C4-2B (cell line): ENCODE results near the gene TMEM54.

Experiments
- H3K27ac ChIP-seq: fragments of 450-650 bp; 2 replicates; pipeline ENCODE4 v1.5.1; 2017
- CTCF ChIP-seq: fragments of 450-650 bp; conservative IDR thresholded peaks from 2 replicates; pipeline ENCODE4 v1.5.1; 2017; ENCODE audit warnings: mild to moderate bottlenecking
- ZFX ChIP-seq: fragments of 450-650 bp; IDR thresholded peaks from 2 replicates; pipeline ENCODE4 v1.6.1; 2017

Gene TMEM54

GRCh38 chr1:32888677-32889420 lies 12.3 kb downstream of the TMEM54 start:
- H3K27ac ChIP-seq, result no peak overlapping the region
- TF ChIP-seq CTCF (no peak), ZFX (no peak)

- TF ChIP-seq CTCF, result no peak
- TF ChIP-seq ZFX, result no peak
- H3K27ac ChIP-seq, result no peak overlapping the region
These were observed 13.1 kb downstream of the TMEM54 start for GRCh38 chr1:32888134-32888533.

GRCh38 chr1:32887623-32888022 lies 13.6 kb downstream of the TMEM54 start:
- H3K27ac ChIP-seq, result no peak overlapping the region
- TF ChIP-seq ZFX (no peak), CTCF (no peak)

- H3K27ac ChIP-seq, result no peak overlapping the region
- no peak for TF ChIP-seq ZFX
- peak; percentile 65 for TF ChIP-seq CTCF
These were observed 14.3 kb downstream of the TMEM54 start for GRCh38 chr1:32886828-32887414.

- no peak within 1 kb of the TSS for H3K27ac ChIP-seq
- TF ChIP-seq ZFX (no peak), CTCF (peak; percentile 83)
These were observed 15.0 kb downstream of the TMEM54 start, which contains the start of gene HPCA for GRCh38 chr1:32886004-32886827. HPCA (plus strand) TSS chr1:32886491; CDS start chr1:32888899, 2,408 bp downstream.

GRCh38 chr1:32885676-32886003 lies 15.5 kb downstream of the TMEM54 start:
- no peak overlapping the region for H3K27ac ChIP-seq
- TF ChIP-seq ZFX (no peak), CTCF (no peak)

GRCh38 chr1:32884726-32885125 lies 16.5 kb downstream of the TMEM54 start:
- TF ChIP-seq CTCF (no peak), ZFX (no peak)
- H3K27ac ChIP-seq, result no peak overlapping the region
